Body of pancreas (tissue), 4 donors: ENCODE data around the gene C6orf62.

Experiments
- POLR2A ChIP-seq, 3 donors: fragments of 450-650 bp; IDR thresholded peaks; one replicate each; pipeline ENCODE4 v1.6.1; 2016; ENCODE audit warnings: antibody characterized with exemption in 3 of 3, mild to moderate bottlenecking in 2 of 3
- TF ChIP-seq, protein P1 (sequence below), 7 experiments: fragments of 450-650 bp in 4 of 7; fragments of 200-600 bp in 3 of 7; sonication (generic) in 3 of 7; IDR thresholded peaks; one replicate each; pipeline ENCODE4 v1.5.1; 2016 to 2019; ENCODE audit warnings: antibody characterized with exemption in 7 of 7

DNA sequence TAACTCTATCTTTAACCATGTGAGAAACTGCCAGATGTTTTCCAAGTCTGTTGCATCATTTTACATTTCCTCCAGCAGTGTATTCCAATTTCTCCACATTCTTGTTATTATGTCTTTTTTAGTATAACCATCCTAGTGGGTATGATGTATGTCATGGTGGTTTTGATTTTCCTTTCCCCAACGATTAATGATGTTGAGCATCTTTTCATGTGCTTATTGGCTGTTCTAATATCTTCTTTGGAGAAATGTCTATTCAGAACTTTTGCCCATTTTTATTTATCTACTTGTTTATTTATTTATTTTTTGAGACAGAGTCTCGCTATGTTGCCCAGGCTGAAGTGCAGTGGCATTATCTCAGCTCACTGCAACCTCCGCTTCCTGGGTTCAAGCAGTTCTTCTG is 4.3 kb upstream of the C6orf62 start:
- no peak for TF ChIP-seq POLR2A (IDR thresholded peaks at IDR 0.05)
- TF ChIP-seq, protein P1, sequence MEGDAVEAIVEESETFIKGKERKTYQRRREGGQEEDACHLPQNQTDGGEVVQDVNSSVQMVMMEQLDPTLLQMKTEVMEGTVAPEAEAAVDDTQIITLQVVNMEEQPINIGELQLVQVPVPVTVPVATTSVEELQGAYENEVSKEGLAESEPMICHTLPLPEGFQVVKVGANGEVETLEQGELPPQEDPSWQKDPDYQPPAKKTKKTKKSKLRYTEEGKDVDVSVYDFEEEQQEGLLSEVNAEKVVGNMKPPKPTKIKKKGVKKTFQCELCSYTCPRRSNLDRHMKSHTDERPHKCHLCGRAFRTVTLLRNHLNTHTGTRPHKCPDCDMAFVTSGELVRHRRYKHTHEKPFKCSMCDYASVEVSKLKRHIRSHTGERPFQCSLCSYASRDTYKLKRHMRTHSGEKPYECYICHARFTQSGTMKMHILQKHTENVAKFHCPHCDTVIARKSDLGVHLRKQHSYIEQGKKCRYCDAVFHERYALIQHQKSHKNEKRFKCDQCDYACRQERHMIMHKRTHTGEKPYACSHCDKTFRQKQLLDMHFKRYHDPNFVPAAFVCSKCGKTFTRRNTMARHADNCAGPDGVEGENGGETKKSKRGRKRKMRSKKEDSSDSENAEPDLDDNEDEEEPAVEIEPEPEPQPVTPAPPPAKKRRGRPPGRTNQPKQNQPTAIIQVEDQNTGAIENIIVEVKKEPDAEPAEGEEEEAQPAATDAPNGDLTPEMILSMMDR (IDR thresholded peaks at IDR 0.05) = no peak
